A172 (cell line): ENCODE measurements around the gene PCDHA7. TPM values are rescaled to one million over a fixed set of nuclear protein-coding genes. Genes with fewer than 3 reads are reported as not detected.
"Not testable (repeated sequence)": the region's sequence is repeated elsewhere in the genome, so short reads cannot be mapped to it uniquely, and the experiment has no call there.

Source experiments
- DNase-seq: peaks from one replicate; pipeline ENCODE4 v3.0.0-alpha.2; 2015; ENCODE audit warnings: low spot score
- total RNA-seq: library from RNA; depleted of rRNA; stranded (reverse); fragments of >200 nt; shearing (Covaris generic); gene quantifications from 2 replicates; pipeline ENCODE4 v1.2.3, GENCODE V29; 2014; rRNA removed

Gene PCDHA7, protein sequence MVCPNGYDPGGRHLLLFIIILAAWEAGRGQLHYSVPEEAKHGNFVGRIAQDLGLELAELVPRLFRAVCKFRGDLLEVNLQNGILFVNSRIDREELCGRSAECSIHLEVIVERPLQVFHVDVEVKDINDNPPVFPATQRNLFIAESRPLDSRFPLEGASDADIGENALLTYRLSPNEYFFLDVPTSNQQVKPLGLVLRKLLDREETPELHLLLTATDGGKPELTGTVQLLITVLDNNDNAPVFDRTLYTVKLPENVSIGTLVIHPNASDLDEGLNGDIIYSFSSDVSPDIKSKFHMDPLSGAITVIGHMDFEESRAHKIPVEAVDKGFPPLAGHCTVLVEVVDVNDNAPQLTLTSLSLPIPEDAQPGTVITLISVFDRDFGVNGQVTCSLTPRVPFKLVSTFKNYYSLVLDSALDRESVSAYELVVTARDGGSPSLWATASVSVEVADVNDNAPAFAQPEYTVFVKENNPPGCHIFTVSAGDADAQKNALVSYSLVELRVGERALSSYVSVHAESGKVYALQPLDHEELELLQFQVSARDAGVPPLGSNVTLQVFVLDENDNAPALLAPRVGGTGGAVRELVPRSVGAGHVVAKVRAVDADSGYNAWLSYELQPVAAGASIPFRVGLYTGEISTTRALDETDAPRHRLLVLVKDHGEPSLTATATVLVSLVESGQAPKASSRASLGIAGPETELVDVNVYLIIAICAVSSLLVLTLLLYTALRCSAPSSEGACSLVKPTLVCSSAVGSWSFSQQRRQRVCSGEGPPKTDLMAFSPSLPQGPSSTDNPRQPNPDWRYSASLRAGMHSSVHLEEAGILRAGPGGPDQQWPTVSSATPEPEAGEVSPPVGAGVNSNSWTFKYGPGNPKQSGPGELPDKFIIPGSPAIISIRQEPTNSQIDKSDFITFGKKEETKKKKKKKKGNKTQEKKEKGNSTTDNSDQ
- total RNA-seq, result 0.19 and 0.38 TPM in 2 replicates

DNA sequence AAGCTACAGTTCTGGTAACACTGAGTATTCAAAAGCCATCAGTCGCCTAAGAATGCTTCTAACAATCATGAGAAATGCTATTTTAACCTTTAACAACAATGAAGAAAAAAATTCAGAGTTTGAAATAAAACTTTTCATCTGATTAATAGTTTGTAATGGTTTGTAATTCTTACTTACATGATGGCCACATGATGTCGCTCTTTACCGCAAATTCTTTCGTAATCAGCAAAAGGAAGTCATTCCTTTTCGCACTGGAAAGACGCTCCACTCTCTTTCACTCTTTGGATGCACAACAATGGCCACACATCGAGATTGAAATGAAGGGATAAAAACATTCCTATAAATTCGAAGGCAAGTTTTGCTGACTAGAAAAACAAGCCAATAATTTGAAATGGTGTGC, at the start of gene PCDHA7:
TSS of gene PCDHA7 (plus strand) at position 277 of the 400 bp plus-strand sequence. CDS start at position 392, 115 bp downstream.
- DNase-seq, result peak; percentile 8

DNA sequence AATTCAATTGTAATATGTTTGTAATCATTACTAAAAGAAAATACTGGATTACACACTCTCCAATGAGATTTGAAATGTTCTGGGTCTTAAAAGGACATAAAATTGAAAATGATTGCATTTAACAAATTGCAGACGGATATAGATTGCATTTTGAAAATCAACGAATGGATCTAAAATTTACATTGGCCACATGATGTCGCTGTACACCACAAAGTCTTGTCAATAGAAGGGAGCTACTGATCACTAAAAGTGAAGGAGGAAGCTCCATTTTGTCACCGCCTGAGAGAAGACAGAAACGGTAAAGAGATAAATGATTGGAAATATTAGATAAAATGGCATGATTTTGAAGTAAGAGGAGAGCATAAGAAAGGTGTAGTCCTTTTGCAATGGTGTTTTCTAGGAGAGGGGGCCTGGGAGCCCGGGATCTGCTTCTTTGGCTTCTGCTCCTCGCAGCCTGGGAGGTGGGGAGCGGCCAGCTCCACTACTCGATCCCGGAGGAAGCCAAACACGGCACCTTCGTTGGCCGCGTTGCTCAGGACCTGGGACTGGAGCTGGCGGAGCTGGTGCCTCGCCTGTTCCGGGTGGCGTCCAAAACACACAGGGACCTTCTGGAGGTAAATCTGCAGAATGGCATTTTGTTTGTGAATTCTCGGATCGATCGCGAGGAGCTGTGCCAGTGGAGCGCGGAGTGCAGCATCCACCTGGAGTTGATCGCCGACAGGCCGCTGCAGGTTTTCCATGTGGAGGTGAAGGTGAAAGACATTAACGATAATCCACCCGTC, 48.0 kb upstream of the PCDHA7 start, which contains the start of gene PCDHA1:
TSS of gene PCDHA1 (plus strand) at position 236 of the 782 bp plus-strand sequence.
- DNase-seq, result no peak

DNA sequence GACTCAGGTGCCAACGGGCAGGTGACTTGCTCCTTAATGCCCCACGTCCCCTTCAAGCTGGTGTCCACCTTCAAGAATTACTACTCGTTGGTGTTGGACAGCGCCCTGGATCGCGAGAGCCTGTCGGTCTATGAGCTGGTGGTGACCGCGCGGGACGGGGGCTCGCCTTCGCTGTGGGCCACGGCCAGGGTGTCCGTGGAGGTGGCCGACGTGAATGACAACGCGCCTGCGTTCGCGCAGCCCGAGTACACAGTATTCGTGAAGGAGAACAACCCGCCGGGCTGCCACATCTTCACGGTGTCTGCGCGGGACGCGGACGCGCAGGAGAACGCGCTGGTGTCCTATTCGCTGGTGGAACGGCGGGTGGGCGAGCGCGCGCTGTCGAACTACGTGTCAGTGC, 46.6 kb upstream of the PCDHA7 start:
- not testable (repeated sequence) for DNase-seq

DNA sequence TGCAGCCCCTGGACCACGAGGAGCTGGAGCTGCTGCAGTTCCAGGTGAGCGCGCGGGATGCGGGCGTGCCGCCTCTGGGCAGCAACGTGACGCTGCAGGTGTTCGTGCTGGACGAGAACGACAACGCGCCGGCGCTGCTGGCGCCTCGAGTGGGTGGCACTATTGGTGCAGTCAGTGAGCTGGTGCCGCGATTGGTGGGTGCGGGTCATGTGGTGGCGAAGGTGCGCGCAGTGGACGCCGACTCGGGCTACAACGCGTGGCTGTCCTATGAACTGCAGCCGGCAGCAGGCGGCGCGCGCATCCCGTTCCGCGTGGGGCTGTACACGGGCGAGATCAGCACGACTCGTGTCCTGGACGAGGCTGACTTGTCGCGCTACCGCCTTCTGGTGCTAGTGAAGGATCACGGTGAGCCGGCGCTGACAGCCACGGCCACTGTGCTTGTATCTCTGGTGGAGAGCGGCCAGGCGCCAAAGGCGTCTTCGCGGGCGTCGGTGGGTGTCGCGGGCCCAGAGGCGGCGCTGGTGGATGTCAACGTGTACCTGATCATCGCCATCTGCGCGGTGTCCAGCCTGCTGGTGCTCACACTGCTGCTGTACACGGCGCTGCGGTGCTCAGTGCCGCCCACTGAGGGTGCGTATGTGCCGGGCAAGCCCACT, 46.1 kb upstream of the PCDHA7 start:
- DNase-seq, result not testable (repeated sequence)

DNA sequence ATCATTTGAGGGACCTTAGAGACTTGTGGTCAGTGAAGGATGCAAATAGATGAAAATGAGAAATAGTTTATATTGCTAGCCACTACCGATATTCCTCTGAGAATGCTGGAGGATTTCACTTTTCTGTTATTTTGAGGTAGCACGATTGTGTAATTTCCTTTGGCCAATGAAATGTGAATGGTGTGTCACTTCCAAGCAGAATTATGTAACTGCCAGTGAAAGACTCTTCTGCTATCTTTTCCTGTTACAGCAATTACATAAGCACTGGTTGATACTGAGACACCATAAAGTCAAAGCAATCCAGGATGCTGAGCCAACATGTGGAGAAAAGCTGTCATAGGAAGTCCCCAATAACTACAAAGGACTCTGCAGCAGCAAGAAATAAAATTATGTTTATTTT, 43.0 kb upstream of the PCDHA7 start:
- DNase-seq, result no peak

DNA sequence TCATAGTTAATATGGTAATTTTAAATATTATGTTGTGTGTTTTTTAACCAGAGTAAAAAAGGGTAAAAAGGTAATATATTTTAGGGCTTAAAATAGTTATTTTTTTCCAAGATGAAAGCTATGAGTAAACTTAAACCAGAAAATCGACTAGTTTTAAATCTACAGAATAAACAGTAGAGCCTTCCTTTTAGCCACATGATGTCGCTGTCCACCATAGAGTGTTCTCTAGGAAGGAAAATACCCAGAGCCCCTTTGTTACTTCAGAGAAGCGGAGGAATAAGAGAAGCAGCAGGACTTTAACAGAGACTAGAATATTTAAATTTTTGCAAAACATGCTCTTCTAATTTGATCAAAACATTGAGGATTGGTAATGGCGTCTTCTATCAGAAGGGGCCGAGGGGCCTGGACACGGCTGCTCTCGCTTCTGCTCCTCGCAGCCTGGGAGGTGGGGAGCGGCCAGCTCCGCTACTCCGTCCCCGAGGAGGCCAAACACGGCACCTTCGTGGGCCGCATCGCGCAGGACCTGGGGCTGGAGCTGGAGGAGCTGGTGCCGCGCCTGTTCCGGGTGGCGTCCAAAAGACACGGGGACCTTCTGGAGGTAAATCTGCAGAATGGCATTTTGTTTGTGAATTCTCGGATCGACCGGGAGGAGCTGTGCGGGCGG, 39.3 kb upstream of the PCDHA7 start, which contains the start of gene PCDHA2:
TSS of gene PCDHA2 (plus strand) at position 258 of the 664 bp plus-strand sequence.
- DNase-seq, result peak; percentile 54

DNA sequence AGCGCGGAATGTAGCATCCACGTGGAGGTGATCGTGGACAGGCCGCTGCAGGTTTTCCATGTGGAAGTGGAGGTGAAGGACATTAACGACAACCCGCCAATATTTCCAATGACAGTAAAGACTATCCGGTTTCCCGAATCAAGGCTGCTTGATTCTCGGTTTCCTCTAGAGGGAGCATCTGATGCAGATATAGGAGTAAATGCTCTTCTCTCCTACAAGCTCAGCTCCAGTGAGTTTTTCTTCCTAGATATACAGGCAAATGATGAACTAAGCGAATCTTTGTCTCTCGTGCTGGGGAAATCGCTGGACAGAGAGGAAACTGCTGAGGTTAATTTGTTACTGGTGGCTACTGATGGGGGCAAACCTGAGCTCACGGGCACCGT, 38.8 kb upstream of the PCDHA7 start:
- peak; percentile 62 for DNase-seq

DNA sequence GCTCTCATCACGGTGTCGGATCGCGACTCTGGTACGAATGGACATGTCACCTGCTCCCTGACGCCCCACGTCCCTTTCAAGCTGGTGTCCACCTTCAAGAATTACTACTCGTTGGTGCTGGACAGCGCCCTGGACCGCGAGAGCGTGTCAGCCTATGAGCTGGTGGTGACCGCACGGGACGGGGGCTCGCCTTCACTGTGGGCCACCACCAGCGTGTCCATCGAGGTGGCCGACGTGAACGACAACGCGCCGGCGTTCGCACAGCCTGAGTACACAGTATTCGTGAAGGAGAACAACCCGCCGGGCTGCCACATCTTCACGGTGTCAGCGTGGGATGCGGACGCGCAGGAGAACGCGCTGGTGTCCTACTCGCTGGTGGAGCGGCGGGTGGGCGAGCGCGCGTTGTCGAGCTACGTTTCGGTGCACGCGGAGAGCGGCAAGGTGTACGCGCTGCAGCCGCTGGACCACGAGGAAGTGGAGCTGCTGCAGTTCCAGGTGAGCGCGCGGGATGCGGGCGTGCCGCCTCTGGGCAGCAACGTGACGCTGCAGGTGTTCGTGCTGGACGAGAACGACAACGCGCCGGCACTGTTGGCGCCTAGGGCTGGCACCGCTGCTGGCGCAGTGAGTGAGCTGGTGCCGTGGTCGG, 37.9 kb upstream of the PCDHA7 start:
- DNase-seq, result not testable (repeated sequence)

DNA sequence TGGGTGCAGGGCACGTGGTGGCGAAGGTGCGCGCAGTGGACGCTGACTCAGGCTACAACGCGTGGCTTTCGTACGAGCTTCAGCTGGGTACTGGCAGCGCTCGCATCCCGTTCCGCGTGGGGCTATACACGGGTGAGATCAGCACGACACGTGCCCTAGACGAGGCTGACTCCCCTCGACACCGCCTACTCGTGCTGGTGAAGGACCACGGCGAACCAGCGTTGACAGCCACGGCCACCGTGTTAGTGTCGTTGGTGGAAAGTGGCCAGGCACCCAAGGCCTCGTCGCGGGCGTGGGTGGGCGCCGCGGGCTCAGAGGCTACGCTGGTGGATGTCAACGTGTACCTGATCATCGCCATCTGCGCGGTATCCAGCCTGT, 37.4 kb upstream of the PCDHA7 start:
- no peak for DNase-seq

DNA sequence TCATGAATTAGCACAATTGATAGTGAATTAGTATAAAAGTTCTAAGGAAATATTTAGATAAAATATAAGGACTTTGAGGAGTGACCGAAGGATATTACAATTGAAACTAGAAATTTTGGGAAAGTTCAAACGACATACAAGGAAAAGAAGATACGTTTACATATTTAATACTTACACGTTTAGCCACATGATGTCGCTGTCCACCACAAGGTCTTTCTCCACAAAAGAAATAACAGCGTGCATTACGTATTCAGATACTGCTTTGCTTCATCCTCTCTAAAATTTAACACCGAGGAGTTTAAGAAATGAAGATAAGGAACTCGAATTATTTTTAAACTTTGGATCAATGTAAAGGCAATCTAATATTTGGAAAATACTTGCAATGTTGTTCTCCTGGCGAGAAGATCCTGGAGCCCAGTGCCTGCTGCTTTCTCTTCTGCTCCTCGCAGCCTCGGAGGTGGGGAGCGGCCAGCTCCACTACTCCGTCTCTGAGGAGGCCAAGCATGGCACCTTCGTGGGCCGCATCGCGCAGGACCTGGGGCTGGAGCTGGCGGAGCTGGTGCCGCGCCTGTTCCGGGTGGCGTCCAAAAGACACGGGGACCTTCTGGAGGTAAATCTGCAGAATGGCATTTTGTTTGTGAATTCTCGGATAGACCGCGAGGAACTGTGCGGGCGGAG, 33.1 kb upstream of the PCDHA7 start, which contains the start of gene PCDHA3:
TSS of gene PCDHA3 (plus strand) at position 242 of the 678 bp plus-strand sequence.
- DNase-seq, result peak; percentile 32

DNA sequence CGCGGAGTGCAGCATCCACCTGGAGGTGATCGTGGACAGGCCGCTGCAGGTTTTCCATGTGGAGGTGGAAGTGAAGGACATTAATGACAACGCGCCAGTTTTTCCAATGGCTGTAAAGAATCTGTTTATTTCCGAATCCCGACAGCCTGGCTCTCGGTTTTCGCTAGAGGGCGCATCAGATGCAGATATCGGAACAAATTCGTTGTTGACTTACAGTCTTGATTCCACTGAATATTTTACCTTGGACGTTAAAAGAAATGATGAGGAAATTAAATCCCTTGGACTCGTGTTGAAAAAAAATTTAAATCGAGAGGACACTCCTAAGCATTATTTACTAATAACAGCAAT, 32.6 kb upstream of the PCDHA7 start:
- DNase-seq, result peak; percentile 31

DNA sequence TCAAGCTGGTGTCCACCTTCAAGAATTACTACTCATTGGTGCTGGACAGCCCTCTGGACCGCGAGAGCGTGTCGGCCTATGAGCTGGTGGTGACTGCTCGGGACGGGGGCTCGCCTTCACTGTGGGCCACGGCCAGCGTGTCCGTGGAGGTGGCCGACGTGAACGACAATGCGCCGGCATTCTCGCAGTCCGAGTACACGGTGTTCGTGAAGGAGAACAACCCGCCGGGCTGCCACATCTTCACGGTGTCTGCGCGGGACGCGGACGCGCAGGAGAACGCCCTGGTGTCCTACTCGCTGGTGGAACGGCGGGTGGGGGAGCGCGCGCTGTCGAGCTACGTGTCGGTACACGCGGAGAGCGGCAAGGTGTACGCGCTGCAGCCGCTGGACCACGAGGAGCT, 31.7 kb upstream of the PCDHA7 start:
- DNase-seq, result not testable (repeated sequence)

DNA sequence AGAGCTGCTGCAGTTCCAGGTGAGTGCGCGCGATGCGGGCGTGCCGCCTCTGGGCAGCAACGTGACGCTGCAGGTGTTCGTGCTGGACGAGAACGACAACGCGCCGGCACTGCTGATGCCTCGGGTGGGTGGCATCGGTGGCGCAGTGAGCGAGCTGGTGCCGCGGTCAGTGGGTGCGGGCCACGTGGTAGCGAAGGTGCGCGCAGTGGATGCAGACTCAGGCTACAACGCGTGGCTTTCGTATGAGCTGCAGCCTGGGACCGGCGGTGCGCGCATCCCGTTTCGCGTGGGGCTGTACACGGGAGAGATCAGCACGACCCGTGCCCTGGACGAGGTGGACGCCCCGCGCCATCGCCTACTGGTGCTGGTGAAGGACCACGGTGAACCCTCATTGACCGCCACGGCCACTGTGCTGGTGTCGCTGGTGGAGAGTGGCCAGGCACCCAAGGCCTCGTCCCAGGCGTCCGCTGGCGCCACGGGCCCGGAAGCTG, 31.2 kb upstream of the PCDHA7 start:
- no peak for DNase-seq

DNA sequence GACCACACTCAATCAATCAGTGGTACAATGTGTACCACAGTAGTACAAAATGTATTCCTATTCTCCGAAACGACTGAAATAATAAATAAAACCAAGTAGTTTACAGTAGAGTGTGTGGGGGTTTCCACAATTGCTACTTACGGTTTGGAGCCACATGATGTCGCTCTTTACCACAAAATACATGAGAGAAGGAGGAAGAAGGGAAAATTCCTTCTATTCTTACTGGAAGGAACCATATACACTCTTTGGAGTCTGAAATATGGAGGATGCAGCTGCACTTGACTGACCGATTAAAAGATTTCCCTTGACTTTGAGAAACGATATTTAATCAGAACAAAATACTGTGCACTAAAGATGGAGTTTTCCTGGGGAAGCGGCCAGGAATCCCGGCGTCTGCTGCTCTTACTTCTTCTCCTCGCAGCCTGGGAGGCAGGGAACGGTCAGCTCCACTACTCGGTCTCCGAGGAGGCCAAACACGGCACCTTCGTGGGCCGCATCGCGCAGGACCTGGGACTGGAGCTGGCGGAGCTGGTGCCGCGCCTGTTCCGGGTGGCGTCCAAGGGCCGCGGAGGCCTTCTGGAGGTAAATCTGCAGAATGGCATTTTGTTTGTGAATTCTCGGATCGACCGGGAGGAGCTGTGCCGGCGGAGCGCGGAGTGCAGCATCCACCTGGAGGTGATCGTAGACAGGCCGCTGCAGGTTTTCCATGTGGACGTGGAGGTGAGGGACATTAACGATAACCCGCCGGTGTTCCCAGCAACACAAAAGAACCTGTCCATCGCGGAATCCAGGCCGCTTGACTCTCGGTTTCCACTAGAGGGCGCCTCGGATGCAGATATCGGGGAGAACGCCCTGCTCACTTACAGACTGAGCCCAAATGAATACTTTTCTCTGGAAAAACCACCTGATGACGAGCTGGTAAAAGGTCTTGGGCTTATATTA, 27.0 kb upstream of the PCDHA7 start, which contains the start of gene PCDHA4:
TSS of gene PCDHA4 (plus strand) at position 235 of the 942 bp plus-strand sequence.
- peak; percentile 42 for DNase-seq

DNA sequence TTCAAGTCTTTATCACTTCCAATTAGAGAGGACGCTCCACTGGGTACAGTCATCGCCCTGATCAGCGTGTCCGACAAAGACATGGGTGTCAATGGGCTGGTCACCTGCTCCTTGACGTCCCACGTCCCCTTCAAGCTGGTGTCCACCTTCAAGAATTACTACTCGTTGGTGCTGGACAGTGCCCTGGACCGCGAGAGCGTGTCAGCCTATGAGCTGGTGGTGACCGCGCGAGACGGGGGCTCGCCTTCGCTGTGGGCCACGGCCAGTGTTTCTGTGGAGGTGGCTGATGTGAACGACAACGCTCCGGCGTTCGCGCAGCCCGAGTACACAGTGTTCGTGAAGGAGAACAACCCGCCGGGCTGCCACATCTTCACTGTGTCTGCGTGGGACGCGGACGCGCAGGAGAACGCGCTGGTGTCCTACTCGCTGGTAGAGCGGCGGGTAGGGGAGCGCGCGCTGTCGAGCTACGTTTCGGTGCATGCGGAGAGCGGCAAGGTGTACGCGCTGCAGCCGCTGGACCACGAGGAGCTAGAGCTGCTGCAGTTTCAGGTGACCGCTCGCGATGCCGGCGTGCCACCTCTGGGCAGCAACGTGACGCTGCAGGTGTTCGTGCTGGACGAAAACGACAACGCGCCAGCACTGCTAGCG, 25.7 kb upstream of the PCDHA7 start:
- not testable (repeated sequence) for DNase-seq

DNA sequence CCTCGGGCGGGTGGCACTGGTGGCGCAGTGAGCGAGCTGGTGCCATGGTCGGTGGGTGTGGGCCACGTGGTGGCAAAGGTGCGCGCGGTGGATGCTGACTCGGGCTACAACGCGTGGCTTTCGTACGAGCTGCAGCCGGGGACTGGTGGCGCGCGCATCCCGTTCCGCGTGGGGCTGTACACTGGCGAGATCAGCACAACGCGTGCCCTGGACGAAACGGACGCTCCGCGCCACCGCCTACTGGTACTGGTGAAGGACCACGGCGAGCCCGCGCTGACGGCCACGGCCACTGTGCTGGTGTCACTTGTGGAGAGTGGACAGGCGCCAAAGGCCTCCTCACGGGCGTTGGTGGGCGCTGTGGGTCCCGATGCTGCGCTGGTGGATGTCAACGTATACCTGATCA, 25.2 kb upstream of the PCDHA7 start:
- no peak for DNase-seq
